ENCODE data around the gene SCN1B.

The SCN1B gene

DNA sequence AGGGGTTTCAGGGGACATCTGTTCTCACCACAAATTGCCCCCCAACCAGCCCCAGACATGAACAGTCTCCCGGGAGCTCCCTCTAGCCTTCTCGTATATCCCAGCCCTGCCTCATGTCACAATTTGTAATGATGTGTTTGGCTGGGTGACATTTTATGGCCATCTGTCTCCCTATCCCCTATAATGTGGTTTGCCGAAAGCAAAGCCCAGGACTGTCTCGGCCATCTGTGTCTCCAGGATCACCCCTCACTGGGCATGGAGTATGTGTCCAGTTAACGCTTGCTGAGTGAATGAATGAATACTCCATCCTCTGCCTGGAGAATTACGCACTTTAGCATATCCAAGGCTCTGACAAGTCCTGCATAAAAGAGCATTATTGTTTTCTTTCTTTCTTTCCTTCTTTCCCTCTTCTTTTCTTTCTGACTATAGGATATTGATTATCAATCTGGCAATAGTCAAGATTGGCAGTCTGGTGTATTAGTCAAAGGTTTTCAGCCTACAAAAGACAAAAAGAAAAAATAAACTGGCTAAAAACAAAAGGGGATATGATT, 26.3 kb downstream of the SCN1B start:
- no peak for DNase-seq

GRCh38 chr19:35058370-35058769, 28.1 kb downstream of the SCN1B start:
- no peak for DNase-seq

GRCh38 chr19:35059006-35059798, 28.9 kb downstream of the SCN1B start:
- no peak for DNase-seq

DNA sequence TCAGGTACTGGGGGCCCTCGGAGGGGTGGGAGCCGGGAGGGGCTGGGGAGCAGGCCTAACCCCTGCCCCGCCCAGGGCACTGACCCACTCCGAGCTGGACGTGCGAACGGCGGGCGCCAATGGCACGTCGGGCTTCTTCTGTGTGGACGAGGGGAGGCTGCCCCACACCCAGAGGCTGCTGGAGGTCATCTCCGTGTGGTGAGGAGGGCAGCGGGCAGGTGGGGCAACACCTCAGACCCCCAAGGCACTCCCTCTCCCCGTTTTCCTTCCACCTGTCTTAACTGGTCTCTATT, 29.5 kb downstream of the SCN1B start:
- DNase-seq, result no peak

DNA sequence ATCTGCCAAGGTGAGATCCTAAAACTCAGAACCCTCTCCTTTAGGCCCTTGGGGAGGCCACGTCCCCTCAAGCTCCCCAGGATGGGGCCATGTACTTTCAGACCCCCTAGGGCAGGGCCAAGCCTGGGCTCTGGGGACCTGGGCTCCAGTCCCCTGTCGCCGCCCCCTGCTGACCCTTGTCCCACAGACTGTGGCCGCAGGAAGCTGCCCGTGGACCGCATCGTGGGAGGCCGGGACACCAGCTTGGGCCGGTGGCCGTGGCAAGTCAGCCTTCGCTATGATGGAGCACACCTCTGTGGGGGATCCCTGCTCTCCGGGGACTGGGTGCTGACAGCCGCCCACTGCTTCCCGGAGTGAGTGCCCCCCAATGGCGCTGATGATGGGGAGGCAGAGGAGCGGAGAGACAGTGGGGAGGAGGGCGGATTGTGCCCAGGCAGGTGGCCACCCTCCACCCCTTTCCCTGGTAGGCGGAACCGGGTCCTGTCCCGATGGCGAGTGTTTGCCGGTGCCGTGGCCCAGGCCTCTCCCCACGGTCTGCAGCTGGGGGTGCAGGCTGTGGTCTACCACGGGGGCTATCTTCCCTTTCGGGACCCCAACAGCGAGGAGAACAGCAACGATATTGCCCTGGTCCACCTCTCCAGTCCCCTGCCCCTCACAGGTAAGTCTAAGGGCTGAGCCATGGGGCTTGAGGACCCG, 30.0 kb downstream of the SCN1B start:
- no peak for DNase-seq

- no peak for DNase-seq
Observed at GRCh38 chr19:35061583-35062373, 31.5 kb downstream of the SCN1B start.

DNA sequence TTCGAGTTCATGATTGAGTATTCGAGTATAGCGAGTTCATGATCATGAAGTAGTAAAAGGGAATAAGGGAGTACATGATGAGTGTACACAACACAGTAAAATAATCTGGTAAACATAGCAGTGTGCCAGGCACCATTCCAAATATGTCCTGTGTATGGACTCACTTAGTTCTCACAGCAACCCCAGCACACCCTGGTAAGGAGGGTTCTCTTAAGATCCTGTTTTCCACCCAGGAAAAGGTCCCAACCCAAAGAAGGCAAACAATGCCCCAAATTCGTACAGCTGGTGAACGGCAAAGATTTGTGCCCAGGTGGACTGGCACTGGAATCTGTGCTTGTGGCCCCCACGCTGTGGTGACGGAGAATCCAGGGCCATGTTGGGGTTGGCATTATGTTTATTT, 32.7 kb downstream of the SCN1B start:
- no peak for DNase-seq

- DNase-seq, result no peak
Observed at GRCh38 chr19:35063940-35064818, 33.9 kb downstream of the SCN1B start.

DNA sequence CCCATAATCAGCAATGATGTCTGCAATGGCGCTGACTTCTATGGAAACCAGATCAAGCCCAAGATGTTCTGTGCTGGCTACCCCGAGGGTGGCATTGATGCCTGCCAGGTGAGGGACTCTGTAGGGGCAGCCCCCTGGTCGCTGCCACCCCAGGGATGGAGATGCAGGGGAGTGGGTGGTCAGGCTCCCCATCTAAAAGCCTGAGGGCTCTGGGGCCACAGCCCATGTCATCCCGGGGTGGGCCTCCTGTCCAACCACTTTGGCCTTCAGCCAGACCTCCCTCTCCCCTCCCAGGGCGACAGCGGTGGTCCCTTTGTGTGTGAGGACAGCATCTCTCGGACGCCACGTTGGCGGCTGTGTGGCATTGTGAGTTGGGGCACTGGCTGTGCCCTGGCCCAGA, 35.3 kb downstream of the SCN1B start:
- no peak for DNase-seq

- DNase-seq, result no peak
Observed at GRCh38 chr19:35066121-35066520, 35.9 kb downstream of the SCN1B start.

DNA sequence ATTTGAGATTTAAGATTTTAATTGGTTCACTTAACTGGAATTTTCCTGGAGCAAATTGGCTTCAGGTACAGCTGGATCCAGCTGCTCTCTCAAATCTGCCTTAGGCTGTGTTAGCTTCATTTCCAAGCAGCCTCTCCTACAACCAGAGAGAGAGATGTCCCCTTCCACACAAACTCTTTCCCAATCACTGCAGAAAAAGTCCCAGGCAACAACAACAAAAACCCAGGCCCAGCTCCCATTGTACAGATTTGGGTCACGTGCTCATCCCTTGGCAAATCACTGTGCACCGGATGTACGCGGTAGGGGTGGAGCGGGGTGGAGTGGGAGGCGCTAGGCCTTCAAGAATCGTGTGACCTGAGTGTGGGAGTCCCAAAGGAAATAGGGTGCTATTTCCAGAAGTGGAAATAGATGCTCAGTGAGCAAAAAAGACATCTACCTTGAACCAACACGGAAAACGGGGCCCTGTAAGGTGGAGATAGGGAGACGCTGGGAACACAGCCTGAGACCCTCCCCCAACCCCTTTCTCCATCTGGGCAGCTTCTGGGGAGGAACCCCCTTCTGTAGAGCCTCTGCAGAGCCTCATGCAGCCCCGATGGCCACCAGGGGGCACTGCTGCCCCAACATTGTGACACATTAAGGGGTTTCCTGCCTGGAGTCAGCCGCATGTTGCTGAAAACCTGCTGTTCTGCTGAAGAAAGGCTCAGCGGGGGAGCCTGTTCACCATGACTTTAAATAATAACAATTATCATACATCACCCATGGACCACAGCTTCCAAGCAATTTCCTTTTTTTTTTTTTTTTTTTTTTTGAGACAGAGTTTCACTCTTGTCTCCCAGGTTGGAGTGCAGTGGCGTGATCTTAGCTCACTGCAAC, 36.7 kb downstream of the SCN1B start:
- peak; percentile 91 for DNase-seq

- no peak for DNase-seq
Observed at GRCh38 chr19:35068941-35069634, 38.8 kb downstream of the SCN1B start.

DNA sequence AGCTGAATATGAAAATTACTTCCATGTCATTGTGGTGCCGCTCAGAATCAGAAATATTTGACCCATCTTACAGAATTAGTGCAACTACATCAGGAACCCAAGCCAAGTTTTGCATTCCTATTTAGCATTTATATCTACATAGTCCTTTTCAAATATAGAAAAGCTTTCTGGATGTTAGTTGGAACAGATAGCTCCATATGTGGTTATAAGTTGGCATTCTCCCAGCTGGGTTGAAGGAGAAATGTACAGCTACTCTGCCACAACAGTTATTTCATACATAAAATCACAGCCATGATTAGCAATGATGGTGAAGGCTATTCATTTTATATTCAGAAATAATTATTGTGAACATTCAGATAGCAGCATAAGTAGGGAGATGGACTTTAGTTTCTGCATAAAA, 39.4 kb downstream of the SCN1B start:
- no peak for DNase-seq

GRCh38 chr19:35070471-35070870, 40.2 kb downstream of the SCN1B start:
- DNase-seq, result no peak

DNA sequence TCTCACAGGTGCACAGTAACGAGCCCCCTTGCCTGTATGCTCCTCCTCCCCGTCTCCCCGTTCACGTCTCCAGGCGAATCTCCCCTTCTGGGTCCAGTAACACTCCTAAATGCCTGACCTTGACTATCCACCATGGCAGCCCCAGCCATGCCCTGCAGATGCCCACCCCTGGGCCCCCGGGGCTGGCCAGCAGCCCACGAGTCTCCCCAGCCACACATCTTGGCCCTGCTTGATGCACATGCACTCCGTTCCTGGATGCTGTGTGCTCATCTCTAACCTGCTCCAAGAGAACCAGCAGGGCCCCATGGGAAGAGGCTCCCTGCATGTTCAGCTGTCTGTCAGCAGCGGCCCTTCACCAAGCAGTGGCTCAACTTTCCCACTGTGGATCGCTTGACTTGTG, 43.2 kb downstream of the SCN1B start:
- DNase-seq, result no peak

- DNase-seq, result no peak
Observed at GRCh38 chr19:35073941-35074340, 43.7 kb downstream of the SCN1B start.

GRCh38 chr19:35074426-35075201, 44.3 kb downstream of the SCN1B start:
- DNase-seq, result no peak

- no peak for DNase-seq
Observed at GRCh38 chr19:35075202-35076025, 45.1 kb downstream of the SCN1B start.

GRCh38 chr19:35076026-35076370, 45.7 kb downstream of the SCN1B start:
- no peak for DNase-seq

Measured in T-helper 9 cell (primary cell).